Subcutaneous abdominal adipose tissue (tissue), 5 donors: ENCODE results near the gene KCNJ16.

Experiments
- H3K27ac ChIP-seq: one replicate; pipeline ENCODE4 v1.7.0; 2013; ENCODE audit warnings: low read depth, mild to moderate bottlenecking, inconsistent platforms, low read length, moderate library complexity
- H3K27me3 ChIP-seq, 5 donors: one replicate each; pipeline ENCODE4 v1.7.0; 2013; ENCODE audit warnings: low read length in 5 of 5, inconsistent platforms in 1 of 5; ENCODE audit not compliant: control insufficient read depth in 5 of 5, insufficient read depth in 4 of 5
- H3K36me3 ChIP-seq, 5 donors: one replicate each; pipeline ENCODE4 v1.7.0; 2013; ENCODE audit warnings: low read length in 5 of 5; ENCODE audit not compliant: control insufficient read depth in 5 of 5, insufficient read depth in 5 of 5
- H3K4me1 ChIP-seq, 5 donors: one replicate each; pipeline ENCODE4 v1.7.0; 2013; ENCODE audit warnings: low read length in 5 of 5, mild to moderate bottlenecking in 3 of 5, moderate library complexity in 1 of 5; ENCODE audit not compliant: control insufficient read depth in 5 of 5, insufficient read depth in 5 of 5
- H3K4me3 ChIP-seq, 5 donors: one replicate each; pipeline ENCODE4 v1.7.0; 2013; ENCODE audit warnings: low read length in 5 of 5, low read depth in 1 of 5
- H3K9ac ChIP-seq, 5 donors: one replicate each; pipeline ENCODE4 v1.7.0; 2013; ENCODE audit warnings: low read length in 5 of 5, mild to moderate bottlenecking in 4 of 5, moderate library complexity in 3 of 5
- H3K9me3 ChIP-seq, 5 donors: one replicate each; pipeline ENCODE4 v1.7.0; 2013; ENCODE audit warnings: low read length in 5 of 5; ENCODE audit not compliant: control insufficient read depth in 5 of 5
- donor health status: healthy.
- donor health status: healthy.
- donor health status: healthy.
- donor health status: healthy.
- donor health status: healthy.

The KCNJ16 gene

GRCh38 chr17:70159980-70160379, 85.0 kb downstream of the KCNJ16 start:
- Histone ChIP-seq H3K9me3 (no peaks in the 10 kb centered on the region), H3K27ac (no peak overlapping the region), H3K4me1 (no peaks in the 10 kb centered on the region), H3K9ac (no peak overlapping the region), H3K4me3 (no peak overlapping the region), H3K36me3 (no peaks in the 10 kb centered on the region), H3K27me3 (peaks cover 0 to 3% (median 0%) of the 10 kb centered on the region in 5 donors)

- H3K9me3 ChIP-seq = no peaks in the 10 kb centered on the region
- H3K4me1 ChIP-seq = no peaks in the 10 kb centered on the region
- no peak overlapping the region for H3K9ac ChIP-seq
- peaks cover 0 to 3% (median 0%) of the 10 kb centered on the region in 5 donors for H3K27me3 ChIP-seq
- H3K27ac ChIP-seq = no peak overlapping the region
- no peak overlapping the region for H3K4me3 ChIP-seq
- H3K36me3 ChIP-seq = no peaks in the 10 kb centered on the region
Measured at GRCh38 chr17:70161519-70161918, 86.5 kb downstream of the KCNJ16 start.

- H3K27ac ChIP-seq = no peak overlapping the region
- no peaks in the 10 kb centered on the region for H3K9me3 ChIP-seq
Measured at GRCh38 chr17:70165383-70165782, 90.4 kb downstream of the KCNJ16 start.

GRCh38 chr17:70166615-70167014, 91.6 kb downstream of the KCNJ16 start:
- no peaks in the 10 kb centered on the region for H3K36me3 ChIP-seq
- H3K4me1 ChIP-seq = peaks cover 3 to 27% (median 23%) of the 10 kb centered on the region in 5 donors
- H3K4me3 ChIP-seq = no peak overlapping the region
- H3K27me3 ChIP-seq = peaks cover 0 to 5% (median 0%) of the 10 kb centered on the region in 5 donors
- H3K9ac ChIP-seq = no peak overlapping the region
- no peak overlapping the region for H3K27ac ChIP-seq
- no peaks in the 10 kb centered on the region for H3K9me3 ChIP-seq

More at GRCh38 chr17:70165383-70165782, 90.4 kb downstream of the KCNJ16 start:
- Histone ChIP-seq H3K9ac (no peak overlapping the region), H3K4me1 (peaks cover 3 to 25% (median 23%) of the 10 kb centered on the region in 5 donors), H3K4me3 (no peak overlapping the region), H3K36me3 (no peaks in the 10 kb centered on the region), H3K27me3 (peaks cover 0 to 3% (median 0%) of the 10 kb centered on the region in 5 donors)

- Histone ChIP-seq H3K9me3 (no peaks in the 10 kb centered on the region), H3K9ac (peak overlapping the region in 4 of 5 donors; percentile 3 to 68 (median 59)), H3K27ac (peak overlapping the region; percentile 9), H3K36me3 (no peaks in the 10 kb centered on the region), H3K4me1 (peaks cover 3 to 27% (median 23%) of the 10 kb centered on the region in 5 donors), H3K27me3 (peaks cover 0 to 5% (median 0%) of the 10 kb centered on the region in 5 donors), H3K4me3 (peak overlapping the region; percentile 69 to 78 (median 74))
Measured at GRCh38 chr17:70168044-70168976, 93.3 kb downstream of the KCNJ16 start.

GRCh38 chr17:70168977-70169708, 94.1 kb downstream of the KCNJ16 start, which contains the start of gene KCNJ2:
Gene KCNJ2, plus strand, starts transcription at chr17:70169532. Its CDS starts 5,508 bp downstream, at chr17:70175040.
- no peaks in the 10 kb centered on the region for H3K9me3 ChIP-seq
- no peaks in the 10 kb centered on the region for H3K36me3 ChIP-seq
- peak within 1 kb of the TSS; percentile 69 to 78 (median 74) for H3K4me3 ChIP-seq
- peaks cover 3 to 27% (median 23%) of the 10 kb centered on the region in 5 donors for H3K4me1 ChIP-seq
- peaks cover 0 to 9% (median 5%) of the 10 kb centered on the region in 5 donors for H3K27me3 ChIP-seq
- H3K9ac ChIP-seq = peak within 1 kb of the TSS in 4 of 5 donors; percentile 3 to 68 (median 59)
- H3K27ac ChIP-seq = peak within 1 kb of the TSS; percentile 9

GRCh38 chr17:70169709-70170597, 94.9 kb downstream of the KCNJ16 start:
- H3K27me3 ChIP-seq = peaks cover 0 to 10% (median 5%) of the 10 kb centered on the region in 5 donors
- peak overlapping the region in 3 of 5 donors; percentile 32 to 64 (median 43) for H3K9ac ChIP-seq
- peak overlapping the region; percentile 56 to 78 (median 74) for H3K4me3 ChIP-seq
- no peaks in the 10 kb centered on the region for H3K9me3 ChIP-seq
- H3K27ac ChIP-seq = no peak overlapping the region
- H3K36me3 ChIP-seq = peaks cover 0 to 3% (median 0%) of the 10 kb centered on the region in 5 donors
- H3K4me1 ChIP-seq = peaks cover 3 to 27% (median 23%) of the 10 kb centered on the region in 5 donors

- no peak overlapping the region for H3K27ac ChIP-seq
- no peak overlapping the region for H3K9ac ChIP-seq
- H3K4me1 ChIP-seq = peaks cover 3 to 27% (median 23%) of the 10 kb centered on the region in 5 donors
- H3K36me3 ChIP-seq = peaks cover 0 to 14% (median 3%) of the 10 kb centered on the region in 5 donors
- peaks cover 0 to 10% (median 5%) of the 10 kb centered on the region in 5 donors for H3K27me3 ChIP-seq
- no peak overlapping the region for H3K4me3 ChIP-seq
- peaks cover 0 to 3% (median 0%) of the 10 kb centered on the region in 5 donors for H3K9me3 ChIP-seq
Measured at GRCh38 chr17:70171159-70171558, 96.1 kb downstream of the KCNJ16 start.

- Histone ChIP-seq H3K4me3 (no peak overlapping the region), H3K9ac (no peak overlapping the region)
Measured at GRCh38 chr17:70172449-70172848, 97.4 kb downstream of the KCNJ16 start.

More at GRCh38 chr17:70172449-70172848, 97.4 kb downstream of the KCNJ16 start:
- H3K27ac ChIP-seq = no peak overlapping the region
- peaks cover 0 to 15% (median 3%) of the 10 kb centered on the region in 5 donors for H3K36me3 ChIP-seq
- peaks cover 0 to 3% (median 0%) of the 10 kb centered on the region in 5 donors for H3K9me3 ChIP-seq
- H3K27me3 ChIP-seq = peaks cover 0 to 10% (median 5%) of the 10 kb centered on the region in 5 donors
- H3K4me1 ChIP-seq = peaks cover 3 to 27% (median 23%) of the 10 kb centered on the region in 5 donors
